Keratinocyte (primary cell): Measurements from ENCODE around the gene DPY19L3. TPM values are rescaled to one million over a fixed set of nuclear protein-coding genes. Genes with fewer than 3 reads are reported as not detected.
"Not testable (repeated sequence)": the region's sequence is repeated elsewhere in the genome, so short reads cannot be mapped to it uniquely, and the experiment has no call there.

Experiments used
- DNase-seq: peaks from one replicate; pipeline ENCODE4 v3.0.0-alpha.2; 2011; ENCODE audit warnings: low read depth, missing footprints, low spot score
- FAIRE-seq: peaks from 2 replicates; lab custom pipeline; 2011; peaks lifted over from hg19 to GRCh38; lab: Jason Lieb, UNC
- H2AFZ ChIP-seq: 2 replicates; pipeline ENCODE4 v1.6.0; 2012; ENCODE audit warnings: low read length, control low read depth, inconsistent platforms; ENCODE audit not compliant: control insufficient read depth
- H3K27ac ChIP-seq: 2 replicates; pipeline ENCODE4 v1.5.1; 2011; ENCODE audit warnings: low read length; ENCODE audit not compliant: control insufficient read depth, insufficient read depth
- H3K27me3 ChIP-seq: 3 replicates; pipeline ENCODE4 v1.6.0; 2011; ENCODE audit warnings: low read length; ENCODE audit not compliant: control insufficient read depth, insufficient read depth; ENCODE audit errors: extremely low read depth
- H3K36me3 ChIP-seq, 2 experiments: 2 replicates in 1 of 2; 3 replicates in 1 of 2; pipeline ENCODE4 v1.5.1; 2011; ENCODE audit warnings: low read length in 2 of 2, mild to moderate bottlenecking in 1 of 2; ENCODE audit not compliant: control insufficient read depth in 2 of 2, insufficient read depth in 2 of 2; ENCODE audit errors: extremely low read depth in 1 of 2
- H3K4me1 ChIP-seq: 3 replicates; pipeline ENCODE4 v1.5.1; 2011; ENCODE audit warnings: low read length; ENCODE audit not compliant: control insufficient read depth, insufficient read depth; ENCODE audit errors: extremely low read depth
- H3K4me2 ChIP-seq: 3 replicates; pipeline ENCODE4 v1.6.0; 2011; ENCODE audit warnings: low read depth, low read length; ENCODE audit not compliant: control insufficient read depth, insufficient read depth; ENCODE audit errors: extremely low read depth
- H3K4me3 ChIP-seq, 3 experiments: fragments of 200-600 bp in 1 of 3; sonication (generic) in 1 of 3; 2 replicates in 2 of 3; 3 replicates in 1 of 3; pipeline ENCODE4 v1.5.1; 2011 to 2016; ENCODE audit warnings: low read length in 3 of 3, mild to moderate bottlenecking in 3 of 3, control low read depth in 2 of 3, inconsistent platforms in 1 of 3, low read depth in 1 of 3, mixed read lengths in 1 of 3, mixed run types in 1 of 3, moderate library complexity in 1 of 3; ENCODE audit not compliant: control insufficient read depth in 2 of 3, insufficient read depth in 2 of 3; ENCODE audit errors: extremely low read depth in 1 of 3
- H3K79me2 ChIP-seq: 2 replicates; pipeline ENCODE4 v1.6.0; 2012; ENCODE audit warnings: low read length; ENCODE audit not compliant: control insufficient read depth, insufficient read depth
- H3K9ac ChIP-seq: 3 replicates; pipeline ENCODE4 v1.6.0; 2011; ENCODE audit warnings: low read length; ENCODE audit not compliant: control insufficient read depth, insufficient read depth; ENCODE audit errors: extremely low read depth
- H3K9me1 ChIP-seq: 3 replicates; pipeline ENCODE4 v1.6.0; 2011; ENCODE audit warnings: low read length; ENCODE audit not compliant: control insufficient read depth, insufficient read depth; ENCODE audit errors: extremely low read depth
- H3K9me3 ChIP-seq: 2 replicates; pipeline ENCODE4 v1.5.1; 2012; ENCODE audit warnings: low read depth, low read length; ENCODE audit not compliant: control insufficient read depth
- H4K20me1 ChIP-seq: 3 replicates; pipeline ENCODE4 v1.6.0; 2011; ENCODE audit warnings: low read length; ENCODE audit not compliant: control insufficient read depth, insufficient read depth; ENCODE audit errors: extremely low read depth
- CTCF ChIP-seq, 3 experiments: IDR thresholded peaks in 1 of 3; conservative IDR thresholded peaks in 1 of 3; optimal IDR thresholded peaks in 1 of 3; 2 replicates in 2 of 3; 3 replicates in 1 of 3; pipeline versions ENCODE3 to v1.5.1; 2011; ENCODE audit warnings: low read length in 3 of 3, mild to moderate bottlenecking in 3 of 3, moderate library complexity in 2 of 3, control low read depth in 1 of 3, inconsistent platforms in 1 of 3; ENCODE audit not compliant: insufficient read depth in 2 of 3; ENCODE audit errors: extremely low read depth in 1 of 3
- EZH2 ChIP-seq: IDR thresholded peaks from one replicate; pipeline ENCODE4 v1.6.1; 2012; ENCODE audit warnings: inconsistent platforms, mild to moderate bottlenecking, low read length, moderate library complexity
- dilution Hi-C: fragments of 300-500 bp; cut with MboI; formaldehyde crosslinking; loops from one replicate; pipeline ENCODE4 v1.7.0; 2020; ENCODE audit warnings: low sequenced_read_pairs; ENCODE audit not compliant: extremely low pct_ligation_motif_present
- polyA plus RNA-seq, 5 experiments: library from polyadenylated mRNA; depleted of rRNA in 3 of 5; stranded (reverse) in 3 of 5; stranded (forward) in 1 of 5; unstranded in 1 of 5; fragments of >200 nt; gene quantifications; 1 replicate in 1 of 5; 2 replicates in 3 of 5; 3 replicates in 1 of 5; pipeline versions ENCODE4 v1.2.1 to v1.2.3, GENCODE V29; 2011 to 2012; ENCODE audit warnings: missing spikeins in 2 of 5, low read depth in 1 of 5, low replicate concordance in 1 of 5

The DPY19L3 gene
- polyA plus RNA-seq, 1 donor (not counting 4 experiments of a cell fraction or from before 2014, with no cell fraction given): 10.0 TPM

GRCh38 chr19:32422435-32422834 is 16.9 kb downstream of the DPY19L3 start:
- Histone ChIP-seq H2AFZ (no peak overlapping the region), H3K9me1 (no peaks in the 10 kb centered on the region), H3K4me3 (no peak overlapping the region), H3K27me3 (no peaks in the 10 kb centered on the region), H3K4me2 (no peak overlapping the region), H4K20me1 (no peaks in the 10 kb centered on the region), H3K9ac (no peak overlapping the region), H3K4me1 (no peaks in the 10 kb centered on the region), H3K27ac (no peak overlapping the region), H3K9me3 (no peaks in the 10 kb centered on the region), H3K36me3 (peaks cover 0 to 3% of the 10 kb centered on the region in 2 experiments), H3K79me2 (no peaks in the 10 kb centered on the region)
- dilution Hi-C loops: no loop called here
- no peak for TF ChIP-seq CTCF (optimal IDR thresholded peaks at IDR 0.05 in 1 of 3, IDR thresholded peaks at IDR 0.05 in 1 of 3, conservative IDR thresholded peaks at IDR 0.05 in 1 of 3; ENCODE audit: extremely low read depth in 1 of 3, insufficient read depth in 2 of 3, low read length in 3 of 3)
- TF ChIP-seq EZH2: no peak
- FAIRE-seq (no peak), DNase-seq (no peak)

- H3K9ac ChIP-seq, H3K4me1 ChIP-seq, H3K27me3 ChIP-seq, FAIRE-seq, DNase-seq, H2AFZ ChIP-seq, H3K9me1 ChIP-seq, H3K4me2 ChIP-seq, dilution Hi-C loops, H4K20me1 ChIP-seq, H3K27ac ChIP-seq, H3K9me3 ChIP-seq, H3K79me2 ChIP-seq, H3K36me3 ChIP-seq, H3K4me3 ChIP-seq: not testable (repeated sequence)
Measured at GRCh38 chr19:32423944-32424343, 18.4 kb downstream of the DPY19L3 start.

- FAIRE-seq: no peak
- Histone ChIP-seq H4K20me1 (no peaks in the 10 kb centered on the region), H3K27me3 (no peaks in the 10 kb centered on the region), H3K9ac (no peak overlapping the region), H3K4me3 (no peak overlapping the region), H3K4me2 (no peak overlapping the region), H3K4me1 (no peaks in the 10 kb centered on the region), H3K27ac (no peak overlapping the region), H3K79me2 (no peaks in the 10 kb centered on the region), H3K9me3 (no peaks in the 10 kb centered on the region), H3K9me1 (no peaks in the 10 kb centered on the region), H2AFZ (no peak overlapping the region), H3K36me3 (no peaks in the 10 kb centered on the region)
- dilution Hi-C loops: no loop called here
- TF ChIP-seq EZH2: no peak
- no peak for TF ChIP-seq CTCF (optimal IDR thresholded peaks at IDR 0.05 in 1 of 3, IDR thresholded peaks at IDR 0.05 in 1 of 3, conservative IDR thresholded peaks at IDR 0.05 in 1 of 3; ENCODE audit: extremely low read depth in 1 of 3, insufficient read depth in 2 of 3, low read length in 3 of 3)
- no peak for DNase-seq
Measured at GRCh38 chr19:32427536-32427935, 22.0 kb downstream of the DPY19L3 start.
